RWPE2 (cell line): ENCODE data around the gene RNF141.

ENCODE experiments used
- ATAC-seq: fragments of 200-7000 bp; cut with Tn5 transposase; 3 replicates; pipeline ENCODE4 v1.9.1; 2021; ENCODE audit warnings: low read depth
- DNase-seq: peaks from one replicate; pipeline ENCODE4 v3.0.0-alpha.2; 2020; ENCODE audit warnings: low spot score
- H3K27ac ChIP-seq: fragments of 450-650 bp; 2 replicates; pipeline ENCODE4 v1.5.1; 2017; ENCODE audit warnings: mild to moderate bottlenecking; ENCODE audit not compliant: poor library complexity, severe bottlenecking
- H3K27me3 ChIP-seq: fragments of 250-450 bp; sonication (Bioruptor Pico); 2 replicates; pipeline ENCODE4 v1.5.1; 2021; ENCODE audit warnings: mild to moderate bottlenecking, moderate library complexity; ENCODE audit not compliant: insufficient read depth, poor library complexity, severe bottlenecking
- H3K36me3 ChIP-seq: fragments of 250-450 bp; sonication (Bioruptor Pico); 2 replicates; pipeline ENCODE4 v1.5.1; 2020; ENCODE audit warnings: low read depth, mild to moderate bottlenecking, moderate library complexity
- H3K4me1 ChIP-seq: fragments of 250-450 bp; sonication (Bioruptor Pico); 2 replicates; pipeline ENCODE4 v1.5.1; 2021; ENCODE audit warnings: mild to moderate bottlenecking, moderate library complexity; ENCODE audit not compliant: insufficient read depth, poor library complexity, severe bottlenecking
- H3K4me3 ChIP-seq: fragments of 250-450 bp; sonication (Bioruptor Pico); 2 replicates; pipeline ENCODE4 v1.5.1; 2021; ENCODE audit warnings: mild to moderate bottlenecking, moderate library complexity; ENCODE audit not compliant: severe bottlenecking
- H3K9me3 ChIP-seq: fragments of 250-450 bp; sonication (Bioruptor Pico); 2 replicates; pipeline ENCODE4 v1.5.1; 2021; ENCODE audit warnings: mild to moderate bottlenecking, moderate library complexity; ENCODE audit not compliant: severe bottlenecking
- TF ChIP-seq, protein P1 (sequence below): fragments of 450-650 bp; IDR thresholded peaks from one replicate; pipeline ENCODE4 v1.5.1; 2017; ENCODE audit warnings: mild to moderate bottlenecking, moderate library complexity; ENCODE audit not compliant: poor library complexity, severe bottlenecking

The RNF141 gene

DNA sequence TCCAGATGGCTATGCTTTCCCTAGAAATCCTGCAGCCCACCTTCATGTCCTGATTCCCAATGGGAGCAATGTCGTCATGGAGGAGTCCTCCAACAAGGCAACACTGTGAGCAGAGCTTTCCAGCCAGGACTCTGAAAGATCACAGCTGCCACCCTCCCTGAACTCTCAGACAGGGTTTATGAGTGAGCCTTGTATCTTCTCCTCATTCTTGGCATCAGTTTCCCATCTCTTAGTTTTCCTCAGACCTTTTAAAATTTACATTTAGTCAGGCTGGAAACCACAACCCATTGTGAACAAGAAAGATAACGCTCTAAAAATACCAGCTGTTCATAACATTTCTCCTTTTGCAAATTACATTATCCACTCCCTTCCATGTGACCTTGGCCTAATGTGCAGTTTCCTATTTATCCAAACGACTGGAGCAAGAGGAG, 43.1 kb upstream of the RNF141 start:
- Histone ChIP-seq H3K4me3 (no peak overlapping the region), H3K4me1 (peaks cover 17% of the 10 kb centered on the region), H3K27me3 (no peaks in the 10 kb centered on the region), H3K27ac (no peak overlapping the region), H3K36me3 (no peaks in the 10 kb centered on the region), H3K9me3 (no peaks in the 10 kb centered on the region)
- DNase-seq (no peak), ATAC-seq (no peak)
- TF ChIP-seq, protein P1, sequence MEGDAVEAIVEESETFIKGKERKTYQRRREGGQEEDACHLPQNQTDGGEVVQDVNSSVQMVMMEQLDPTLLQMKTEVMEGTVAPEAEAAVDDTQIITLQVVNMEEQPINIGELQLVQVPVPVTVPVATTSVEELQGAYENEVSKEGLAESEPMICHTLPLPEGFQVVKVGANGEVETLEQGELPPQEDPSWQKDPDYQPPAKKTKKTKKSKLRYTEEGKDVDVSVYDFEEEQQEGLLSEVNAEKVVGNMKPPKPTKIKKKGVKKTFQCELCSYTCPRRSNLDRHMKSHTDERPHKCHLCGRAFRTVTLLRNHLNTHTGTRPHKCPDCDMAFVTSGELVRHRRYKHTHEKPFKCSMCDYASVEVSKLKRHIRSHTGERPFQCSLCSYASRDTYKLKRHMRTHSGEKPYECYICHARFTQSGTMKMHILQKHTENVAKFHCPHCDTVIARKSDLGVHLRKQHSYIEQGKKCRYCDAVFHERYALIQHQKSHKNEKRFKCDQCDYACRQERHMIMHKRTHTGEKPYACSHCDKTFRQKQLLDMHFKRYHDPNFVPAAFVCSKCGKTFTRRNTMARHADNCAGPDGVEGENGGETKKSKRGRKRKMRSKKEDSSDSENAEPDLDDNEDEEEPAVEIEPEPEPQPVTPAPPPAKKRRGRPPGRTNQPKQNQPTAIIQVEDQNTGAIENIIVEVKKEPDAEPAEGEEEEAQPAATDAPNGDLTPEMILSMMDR = no peak

GRCh38 chr11:10581481-10582019, 40.6 kb upstream of the RNF141 start:
- no peak for DNase-seq
- H3K9me3 ChIP-seq = no peaks in the 10 kb centered on the region
- no peak overlapping the region for H3K4me3 ChIP-seq
- H3K27me3 ChIP-seq = no peaks in the 10 kb centered on the region
- H3K36me3 ChIP-seq = no peaks in the 10 kb centered on the region
- H3K4me1 ChIP-seq = peaks cover 4% of the 10 kb centered on the region
- TF ChIP-seq, protein P1 = no peak
- ATAC-seq = peak; percentile 60; the same call in 1 of the 3 replicates
- no peak overlapping the region for H3K27ac ChIP-seq

DNA sequence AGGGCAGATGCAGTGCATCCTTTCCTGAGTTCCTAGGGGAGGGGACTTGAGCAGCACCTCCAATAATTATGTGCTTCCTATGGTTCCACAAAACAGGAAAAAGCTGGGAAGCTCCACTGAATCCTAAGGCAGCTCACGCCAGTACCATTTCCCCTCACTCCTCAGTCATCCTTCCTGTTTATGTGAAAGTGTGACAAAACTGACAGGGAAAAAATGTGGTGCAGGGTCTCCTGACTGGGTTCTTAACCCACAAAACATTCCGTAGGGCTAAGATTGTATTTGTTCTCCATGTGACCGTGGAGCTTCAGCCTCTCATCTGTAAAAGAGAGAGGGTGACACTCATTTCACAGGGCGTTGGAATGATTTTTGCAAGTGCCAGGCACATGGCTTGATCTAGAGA, 39.6 kb upstream of the RNF141 start:
- no peak for ATAC-seq
- no peak for DNase-seq
- no peaks in the 10 kb centered on the region for H3K36me3 ChIP-seq
- H3K4me1 ChIP-seq = peaks cover 3% of the 10 kb centered on the region
- H3K4me3 ChIP-seq = no peak overlapping the region
- no peaks in the 10 kb centered on the region for H3K9me3 ChIP-seq
- TF ChIP-seq, protein P1 = no peak
- no peak overlapping the region for H3K27ac ChIP-seq
- H3K27me3 ChIP-seq = no peaks in the 10 kb centered on the region

- H3K27me3 ChIP-seq = no peaks in the 10 kb centered on the region
- TF ChIP-seq, protein P1 = no peak
- no peaks in the 10 kb centered on the region for H3K9me3 ChIP-seq
- ATAC-seq = no peak
- H3K4me1 ChIP-seq = peaks cover 2% of the 10 kb centered on the region
- H3K4me3 ChIP-seq = no peak overlapping the region
- no peak for DNase-seq
- H3K27ac ChIP-seq = no peak overlapping the region
- no peaks in the 10 kb centered on the region for H3K36me3 ChIP-seq
Measured at GRCh38 chr11:10579700-10580099, 38.7 kb upstream of the RNF141 start.

DNA sequence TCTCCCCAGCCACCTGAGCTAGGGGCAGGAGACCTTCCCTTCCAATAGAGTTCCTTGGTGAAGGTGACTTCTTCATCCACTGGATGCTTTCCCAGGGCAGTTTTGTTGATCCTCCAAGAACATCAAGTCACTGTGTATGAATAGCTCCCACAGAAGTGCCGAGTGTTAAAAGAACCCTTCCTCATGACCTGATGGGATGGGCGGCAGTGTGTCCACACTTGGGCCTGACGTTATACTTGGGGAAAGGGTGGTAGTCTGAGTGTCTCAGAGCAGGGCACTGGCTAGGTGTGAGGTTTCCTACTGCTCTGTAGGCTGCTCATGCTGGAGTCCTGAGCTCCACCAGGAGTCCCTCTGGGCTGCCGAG, 35.0 kb upstream of the RNF141 start:
- Histone ChIP-seq H3K4me1 (no peaks in the 10 kb centered on the region), H3K27me3 (no peaks in the 10 kb centered on the region), H3K9me3 (no peaks in the 10 kb centered on the region), H3K36me3 (no peaks in the 10 kb centered on the region), H3K27ac (no peak overlapping the region), H3K4me3 (no peak overlapping the region)
- ATAC-seq (no peak), DNase-seq (no peak)
- TF ChIP-seq, protein P1 = no peak
